ENCODE measurements around the gene LPIN2.
A peak's percentile ranks its signal among the peaks of the same experiment; 100 is the strongest.

The LPIN2 gene

GRCh38 chr18:2986150-2986865 is 26.6 kb downstream of the LPIN2 start:
- no peaks in the 10 kb centered on the region for H3K27me3 ChIP-seq (ENCODE audit: insufficient read depth, low read length)
- no peak overlapping the region for H3K4me3 ChIP-seq (ENCODE audit: low read length)
- no peaks in the 10 kb centered on the region for H3K9me3 ChIP-seq (ENCODE audit: insufficient read depth, low read depth, low read length)
- no peaks in the 10 kb centered on the region for H3K36me3 ChIP-seq (ENCODE audit: insufficient read depth, low read length)
- WGBS: 94% methylated on average over 4 of the region's 4 CpGs
- H3K27ac ChIP-seq (ENCODE audit: low read depth, low read length): no peak overlapping the region
- H3K9ac ChIP-seq (ENCODE audit: low read depth, low read length): no peak overlapping the region
- peaks cover 25% of the 10 kb centered on the region for H3K4me1 ChIP-seq (ENCODE audit: insufficient read depth, low read length)

- Histone ChIP-seq H3K9me3 (ENCODE audit: insufficient read depth, low read depth, low read length) (no peaks in the 10 kb centered on the region), H3K9ac (ENCODE audit: low read depth, low read length) (no peak overlapping the region), H3K27me3 (ENCODE audit: insufficient read depth, low read length) (no peaks in the 10 kb centered on the region), H3K4me1 (ENCODE audit: insufficient read depth, low read length) (peaks cover 30% of the 10 kb centered on the region), H3K4me3 (ENCODE audit: low read length) (no peak overlapping the region), H3K36me3 (ENCODE audit: insufficient read depth, low read length) (no peaks in the 10 kb centered on the region), H3K27ac (ENCODE audit: low read depth, low read length) (no peak overlapping the region)
- WGBS: 85% methylated on average over 2 of the region's 2 CpGs
Measured at GRCh38 chr18:2985628-2986027, 27.3 kb downstream of the LPIN2 start.

- H3K4me3 ChIP-seq (ENCODE audit: low read length): no peak overlapping the region
- WGBS: 89% methylated on average over 2 of the region's 2 CpGs
- H3K36me3 ChIP-seq (ENCODE audit: insufficient read depth, low read length): no peaks in the 10 kb centered on the region
- no peaks in the 10 kb centered on the region for H3K27me3 ChIP-seq (ENCODE audit: insufficient read depth, low read length)
- H3K9me3 ChIP-seq (ENCODE audit: insufficient read depth, low read depth, low read length): no peaks in the 10 kb centered on the region
- H3K9ac ChIP-seq (ENCODE audit: low read depth, low read length): no peak overlapping the region
- no peak overlapping the region for H3K27ac ChIP-seq (ENCODE audit: low read depth, low read length)
- peaks cover 30% of the 10 kb centered on the region for H3K4me1 ChIP-seq (ENCODE audit: insufficient read depth, low read length)
Measured at GRCh38 chr18:2984703-2985261, 28.2 kb downstream of the LPIN2 start.

DNA sequence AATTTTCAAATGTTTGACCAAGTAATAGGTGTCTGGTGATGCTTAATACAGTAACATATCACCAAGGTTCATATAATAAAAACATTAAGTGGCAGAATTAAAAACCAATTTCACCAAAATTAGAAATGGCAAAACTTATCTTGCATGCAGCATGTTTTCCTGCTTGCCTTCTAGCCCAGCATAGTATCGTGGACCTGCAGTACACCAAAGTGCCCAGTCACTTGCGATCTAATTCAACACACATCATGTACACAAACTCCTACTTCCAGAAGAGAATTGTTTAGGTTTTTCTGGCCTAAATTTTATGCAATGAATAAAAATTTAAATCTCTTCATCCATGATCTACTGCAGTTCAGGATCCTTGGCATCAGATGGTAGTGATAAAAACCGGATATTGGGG is 28.9 kb downstream of the LPIN2 start:
- Histone ChIP-seq H3K36me3 (ENCODE audit: insufficient read depth, low read length) (no peaks in the 10 kb centered on the region), H3K27me3 (ENCODE audit: insufficient read depth, low read length) (no peaks in the 10 kb centered on the region), H3K9ac (ENCODE audit: low read depth, low read length) (no peak overlapping the region), H3K4me1 (ENCODE audit: insufficient read depth, low read length) (peaks cover 30% of the 10 kb centered on the region), H3K4me3 (ENCODE audit: low read length) (no peak overlapping the region), H3K9me3 (ENCODE audit: insufficient read depth, low read depth, low read length) (no peaks in the 10 kb centered on the region), H3K27ac (ENCODE audit: low read depth, low read length) (no peak overlapping the region)
- 95% methylated on average over 3 of the region's 3 CpGs for WGBS

- Histone ChIP-seq H3K9ac (ENCODE audit: low read depth, low read length) (no peak overlapping the region), H3K27ac (ENCODE audit: low read depth, low read length) (no peak overlapping the region), H3K4me3 (ENCODE audit: low read length) (no peak overlapping the region), H3K9me3 (ENCODE audit: insufficient read depth, low read depth, low read length) (no peaks in the 10 kb centered on the region), H3K27me3 (ENCODE audit: insufficient read depth, low read length) (no peaks in the 10 kb centered on the region), H3K4me1 (ENCODE audit: insufficient read depth, low read length) (peaks cover 30% of the 10 kb centered on the region), H3K36me3 (ENCODE audit: insufficient read depth, low read length) (no peaks in the 10 kb centered on the region)
- WGBS: 93% methylated on average over 2 of the region's 2 CpGs
Measured at GRCh38 chr18:2983296-2983695, 29.6 kb downstream of the LPIN2 start.

DNA sequence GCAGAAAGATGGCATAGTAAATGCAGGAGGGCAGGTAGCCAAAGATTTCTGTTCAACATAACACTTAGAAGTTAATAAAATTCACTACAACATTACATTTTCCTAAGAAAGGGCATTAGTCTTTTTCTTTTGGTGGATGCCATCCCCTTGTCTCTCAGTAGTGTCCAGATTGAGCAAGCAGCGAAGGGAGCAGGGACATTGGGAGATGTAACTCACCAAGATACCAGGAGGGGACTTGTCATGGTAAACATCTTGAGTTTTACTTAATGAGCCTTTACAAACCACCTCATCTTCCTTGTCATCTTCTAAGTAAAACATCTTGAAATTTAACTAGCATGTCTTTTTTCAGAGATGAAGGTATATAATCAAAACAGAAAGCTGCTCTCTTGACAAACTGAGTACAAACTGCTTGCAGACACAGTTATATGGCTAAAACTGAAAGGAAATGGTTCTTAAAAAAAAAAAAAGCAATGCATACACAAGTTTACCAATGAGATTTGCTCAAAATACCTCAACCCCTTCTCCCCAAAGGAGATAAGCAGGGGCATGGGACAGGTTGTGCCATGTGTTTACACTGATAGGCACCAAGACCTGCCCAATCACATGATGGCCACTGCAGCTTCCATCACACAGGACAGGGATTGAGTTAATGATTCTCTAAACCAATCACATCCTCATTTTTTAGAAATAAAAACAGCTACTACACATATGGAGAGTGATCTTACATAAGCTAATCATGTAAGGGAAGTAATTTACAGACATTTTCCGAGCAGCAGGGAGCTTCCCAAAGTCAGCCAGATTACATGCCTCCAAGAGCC is 30.3 kb downstream of the LPIN2 start:
- no peak overlapping the region for H3K27ac ChIP-seq (ENCODE audit: low read depth, low read length)
- peaks cover 30% of the 10 kb centered on the region for H3K4me1 ChIP-seq (ENCODE audit: insufficient read depth, low read length)
- no peak overlapping the region for H3K9ac ChIP-seq (ENCODE audit: low read depth, low read length)
- no peaks in the 10 kb centered on the region for H3K27me3 ChIP-seq (ENCODE audit: insufficient read depth, low read length)
- no peaks in the 10 kb centered on the region for H3K36me3 ChIP-seq (ENCODE audit: insufficient read depth, low read length)
- no peak overlapping the region for H3K4me3 ChIP-seq (ENCODE audit: low read length)
- H3K9me3 ChIP-seq (ENCODE audit: insufficient read depth, low read depth, low read length): no peaks in the 10 kb centered on the region
- WGBS: 92% methylated on average over 2 of the region's 2 CpGs

DNA sequence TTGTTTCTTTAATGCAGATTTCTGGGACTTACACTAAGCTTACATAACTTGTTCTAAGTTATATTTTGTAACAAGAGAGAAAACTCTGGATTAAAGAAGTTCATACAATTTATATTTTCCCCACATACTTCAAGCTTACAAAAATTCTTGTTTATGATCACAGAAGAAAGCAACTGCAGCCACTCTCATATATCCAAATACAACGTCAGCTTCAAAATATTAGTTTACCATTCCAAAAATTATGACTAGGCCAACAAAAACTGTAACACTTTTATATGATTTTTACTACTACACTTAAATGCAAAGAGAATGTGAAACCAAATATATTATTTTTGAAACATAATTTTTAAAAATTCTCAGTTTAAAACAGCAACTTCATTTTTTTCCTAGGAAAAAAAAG is 30.9 kb downstream of the LPIN2 start:
- no peak overlapping the region for H3K4me3 ChIP-seq (ENCODE audit: low read length)
- WGBS: 95% methylated on average over 1 of the region's 1 CpG
- peaks cover 28% of the 10 kb centered on the region for H3K4me1 ChIP-seq (ENCODE audit: insufficient read depth, low read length)
- H3K27me3 ChIP-seq (ENCODE audit: insufficient read depth, low read length): no peaks in the 10 kb centered on the region
- no peaks in the 10 kb centered on the region for H3K9me3 ChIP-seq (ENCODE audit: insufficient read depth, low read depth, low read length)
- H3K36me3 ChIP-seq (ENCODE audit: insufficient read depth, low read length): no peaks in the 10 kb centered on the region
- H3K9ac ChIP-seq (ENCODE audit: low read depth, low read length): no peak overlapping the region
- H3K27ac ChIP-seq (ENCODE audit: low read depth, low read length): peak overlapping the region; percentile 16

GRCh38 chr18:2981212-2981728 is 31.7 kb downstream of the LPIN2 start:
- 38% methylated on average over 6 of the region's 6 CpGs for WGBS

GRCh38 chr18:2979871-2980790 is 32.8 kb downstream of the LPIN2 start:
- Histone ChIP-seq H3K36me3 (ENCODE audit: insufficient read depth, low read length) (no peaks in the 10 kb centered on the region), H3K27me3 (ENCODE audit: insufficient read depth, low read length) (no peaks in the 10 kb centered on the region), H3K9ac (ENCODE audit: low read depth, low read length) (no peak overlapping the region), H3K4me1 (ENCODE audit: insufficient read depth, low read length) (peaks cover 26% of the 10 kb centered on the region), H3K9me3 (ENCODE audit: insufficient read depth, low read depth, low read length) (no peaks in the 10 kb centered on the region), H3K27ac (ENCODE audit: low read depth, low read length) (no peak overlapping the region), H3K4me3 (ENCODE audit: low read length) (no peak overlapping the region)
- 83% methylated on average over 8 of the region's 8 CpGs for WGBS

More at GRCh38 chr18:2981212-2981728, 31.7 kb downstream of the LPIN2 start:
- no peaks in the 10 kb centered on the region for H3K27me3 ChIP-seq (ENCODE audit: insufficient read depth, low read length)
- H3K9me3 ChIP-seq (ENCODE audit: insufficient read depth, low read depth, low read length): no peaks in the 10 kb centered on the region
- H3K4me1 ChIP-seq (ENCODE audit: insufficient read depth, low read length): peaks cover 26% of the 10 kb centered on the region
- no peaks in the 10 kb centered on the region for H3K36me3 ChIP-seq (ENCODE audit: insufficient read depth, low read length)
- no peak overlapping the region for H3K9ac ChIP-seq (ENCODE audit: low read depth, low read length)
- H3K4me3 ChIP-seq (ENCODE audit: low read length): no peak overlapping the region
- no peak overlapping the region; the same call in 1 of the 2 replicates for H3K27ac ChIP-seq (ENCODE audit: low read depth, low read length)

DNA sequence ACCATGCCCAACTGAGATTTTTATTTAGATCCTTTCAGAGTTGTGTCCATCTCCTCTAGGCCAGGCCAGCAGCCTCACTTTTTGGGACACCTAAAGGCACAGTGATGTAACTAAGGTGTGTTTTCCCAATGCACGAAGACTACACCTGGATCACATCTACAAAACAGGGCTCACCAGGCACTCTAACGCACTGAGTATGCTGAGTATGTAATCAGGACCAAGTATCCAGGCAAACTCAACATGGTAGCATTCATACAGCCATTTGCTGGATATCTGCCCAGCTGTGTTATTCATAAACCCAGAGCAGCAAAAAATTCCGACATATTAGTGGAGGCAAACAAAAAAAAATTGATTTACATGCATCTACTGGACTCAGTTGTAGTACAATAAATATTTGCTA is 33.8 kb downstream of the LPIN2 start:
- Histone ChIP-seq H3K27me3 (ENCODE audit: insufficient read depth, low read length) (no peaks in the 10 kb centered on the region), H3K36me3 (ENCODE audit: insufficient read depth, low read length) (no peaks in the 10 kb centered on the region), H3K4me3 (ENCODE audit: low read length) (no peak overlapping the region), H3K9me3 (ENCODE audit: insufficient read depth, low read depth, low read length) (no peaks in the 10 kb centered on the region), H3K4me1 (ENCODE audit: insufficient read depth, low read length) (peaks cover 26% of the 10 kb centered on the region), H3K27ac (ENCODE audit: low read depth, low read length) (no peak overlapping the region), H3K9ac (ENCODE audit: low read depth, low read length) (no peak overlapping the region)
- WGBS: 96% methylated on average over 3 of the region's 3 CpGs

Measured in HUES64 (cell line).